GM12874 (cell line): ENCODE results near the gene DIO3.

Experiments used
- CTCF ChIP-seq: IDR thresholded peaks from 2 replicates; pipeline ENCODE4 v1.5.1; 2011; ENCODE audit warnings: low read depth, mild to moderate bottlenecking, control low read depth, low read length, moderate library complexity; ENCODE audit not compliant: insufficient read depth

The DIO3 gene

GRCh38 chr14:101599234-101599885, 38.1 kb downstream of the DIO3 start:
- no peak for TF ChIP-seq CTCF

DNA sequence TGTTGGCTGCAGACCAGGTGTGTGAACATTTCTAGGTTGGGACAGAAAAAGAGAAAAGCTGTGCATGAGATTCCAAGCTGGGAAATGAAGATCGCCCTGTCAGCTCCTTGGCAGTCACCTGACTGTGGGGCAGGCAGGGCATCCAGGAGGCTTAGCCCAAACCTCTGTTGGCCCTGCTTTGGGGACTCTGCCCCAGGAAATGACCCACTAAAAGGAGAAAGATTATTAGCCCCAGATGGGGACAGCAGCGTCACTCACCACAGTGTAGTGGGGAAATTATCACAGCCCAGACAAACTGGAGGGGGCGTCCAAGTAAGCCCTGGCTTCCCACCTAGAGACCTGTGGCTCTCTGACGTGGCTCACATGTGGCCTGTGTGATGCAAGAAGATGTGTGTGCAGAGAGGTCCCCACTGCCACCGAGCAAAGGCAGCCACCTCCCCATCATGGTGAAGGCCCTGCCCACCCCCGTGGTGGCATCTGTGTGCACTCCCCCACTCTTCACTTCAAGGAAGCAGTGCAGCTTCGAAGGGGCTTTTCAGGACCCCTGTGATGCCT, 39.1 kb downstream of the DIO3 start:
- no peak for TF ChIP-seq CTCF

GRCh38 chr14:101600891-101601605, 39.8 kb downstream of the DIO3 start:
- TF ChIP-seq CTCF, result no peak

DNA sequence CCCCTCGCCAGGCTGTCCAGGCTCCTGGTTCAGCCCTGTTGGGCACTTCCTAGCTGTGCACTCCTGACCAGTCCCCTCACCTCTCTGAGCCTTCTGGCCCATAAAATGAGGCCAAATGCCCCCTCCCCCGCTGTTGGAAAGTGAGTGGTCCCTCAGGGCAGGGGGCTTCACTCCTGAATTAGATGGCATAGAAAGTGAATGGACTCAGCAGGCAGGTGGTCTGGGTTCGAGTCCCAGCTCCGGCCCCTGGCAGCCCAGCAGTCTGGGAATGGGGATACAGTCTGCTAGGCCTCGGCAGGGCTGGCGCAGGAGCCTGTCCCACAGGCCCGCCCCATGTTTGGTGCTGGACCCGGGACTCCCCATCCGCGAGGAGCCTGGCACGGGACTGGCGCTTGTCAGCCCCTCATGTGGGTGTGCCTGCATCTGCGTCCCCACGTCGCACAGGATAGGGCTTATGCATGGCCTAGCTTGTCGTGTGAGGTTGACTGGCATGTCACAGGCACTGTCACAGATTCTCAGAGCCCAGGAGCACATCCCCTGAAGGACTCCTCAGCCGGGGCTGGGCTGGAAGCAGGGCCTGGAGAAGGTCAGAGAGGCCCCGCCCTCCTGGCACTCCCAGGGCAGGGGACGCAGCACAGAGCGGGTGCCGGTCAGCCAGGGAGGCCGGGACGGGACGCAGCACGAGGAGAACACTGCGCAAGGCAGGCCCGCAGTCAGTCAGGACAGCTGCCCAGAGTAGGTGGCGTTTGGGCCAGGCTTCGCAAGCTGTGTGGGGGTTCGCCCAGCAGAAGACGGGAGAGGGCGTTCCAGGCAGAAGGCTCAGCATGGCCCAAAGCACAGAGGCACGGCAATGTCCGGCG, 40.5 kb downstream of the DIO3 start:
- TF ChIP-seq CTCF, result no peak

GRCh38 chr14:101602466-101602840, 41.2 kb downstream of the DIO3 start:
- TF ChIP-seq CTCF, result no peak

DNA sequence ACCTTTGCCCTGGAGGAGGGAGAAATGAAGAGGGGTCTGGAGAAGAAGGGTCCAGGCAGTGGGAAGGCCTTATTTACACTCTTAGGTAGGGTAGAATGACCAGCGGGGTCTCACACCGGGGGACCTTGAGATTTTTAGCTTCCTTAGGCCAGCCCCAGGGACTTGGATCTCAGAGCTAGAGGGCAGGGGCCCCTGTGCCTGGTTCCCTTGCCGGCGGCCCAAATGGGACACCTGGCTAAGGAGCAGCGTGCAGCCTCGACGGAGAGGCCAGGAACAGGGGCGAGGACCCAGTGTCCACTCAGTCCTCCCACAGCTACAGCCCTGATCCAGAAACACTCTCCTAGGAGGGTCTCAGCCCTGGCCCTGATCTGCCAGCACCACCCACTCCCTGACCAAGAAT, 41.8 kb downstream of the DIO3 start:
- no peak for TF ChIP-seq CTCF

DNA sequence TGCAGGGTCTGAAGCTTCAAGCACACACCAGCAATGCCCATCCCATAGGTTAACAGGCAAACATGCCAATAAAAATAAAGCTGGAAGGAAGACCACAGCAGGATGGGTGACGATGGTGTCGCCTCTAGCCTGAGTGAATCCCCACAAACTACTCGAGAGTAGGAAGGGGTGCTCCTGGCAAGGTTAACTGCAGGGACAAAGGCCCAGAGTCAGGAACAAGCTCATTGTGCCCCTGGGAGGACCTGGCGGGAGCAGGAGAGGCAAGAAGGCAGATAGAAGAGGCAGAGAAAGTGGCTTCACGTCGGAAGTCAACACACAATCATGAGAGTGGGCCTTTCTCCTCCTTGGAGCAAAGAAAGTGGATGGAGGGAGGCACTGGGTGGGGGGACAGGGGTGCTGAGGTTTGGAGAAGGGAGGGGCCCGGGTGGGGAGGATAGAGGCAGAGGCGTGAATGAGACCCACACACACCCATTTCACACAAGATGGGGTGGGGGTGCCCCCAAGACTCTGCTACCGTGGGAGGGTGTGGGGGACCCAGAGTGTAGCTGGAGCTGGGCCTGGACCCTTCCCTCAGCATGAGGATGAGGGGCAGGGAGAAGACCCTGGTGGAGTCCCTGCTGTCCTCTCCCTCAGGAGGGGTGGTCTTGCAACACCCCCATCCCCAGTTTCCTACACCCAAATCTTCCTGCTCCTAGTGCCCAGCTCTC, 43.1 kb downstream of the DIO3 start:
- no peak for TF ChIP-seq CTCF
